RWPE2 (cell line): Measurements from ENCODE around the gene SIK3.

Source experiments
- ATAC-seq: fragments of 200-7000 bp; cut with Tn5 transposase; 3 replicates; pipeline ENCODE4 v1.9.1; 2021; ENCODE audit warnings: low read depth
- DNase-seq: peaks from one replicate; pipeline ENCODE4 v3.0.0-alpha.2; 2020; ENCODE audit warnings: low spot score
- H3K27ac ChIP-seq: fragments of 450-650 bp; 2 replicates; pipeline ENCODE4 v1.5.1; 2017; ENCODE audit warnings: mild to moderate bottlenecking; ENCODE audit not compliant: poor library complexity, severe bottlenecking
- H3K27me3 ChIP-seq: fragments of 250-450 bp; sonication (Bioruptor Pico); 2 replicates; pipeline ENCODE4 v1.5.1; 2021; ENCODE audit warnings: mild to moderate bottlenecking, moderate library complexity; ENCODE audit not compliant: insufficient read depth, poor library complexity, severe bottlenecking
- H3K36me3 ChIP-seq: fragments of 250-450 bp; sonication (Bioruptor Pico); 2 replicates; pipeline ENCODE4 v1.5.1; 2020; ENCODE audit warnings: low read depth, mild to moderate bottlenecking, moderate library complexity
- H3K4me1 ChIP-seq: fragments of 250-450 bp; sonication (Bioruptor Pico); 2 replicates; pipeline ENCODE4 v1.5.1; 2021; ENCODE audit warnings: mild to moderate bottlenecking, moderate library complexity; ENCODE audit not compliant: insufficient read depth, poor library complexity, severe bottlenecking
- H3K4me3 ChIP-seq: fragments of 250-450 bp; sonication (Bioruptor Pico); 2 replicates; pipeline ENCODE4 v1.5.1; 2021; ENCODE audit warnings: mild to moderate bottlenecking, moderate library complexity; ENCODE audit not compliant: severe bottlenecking
- H3K9me3 ChIP-seq: fragments of 250-450 bp; sonication (Bioruptor Pico); 2 replicates; pipeline ENCODE4 v1.5.1; 2021; ENCODE audit warnings: mild to moderate bottlenecking, moderate library complexity; ENCODE audit not compliant: severe bottlenecking
- CTCF ChIP-seq: fragments of 450-650 bp; IDR thresholded peaks from one replicate; pipeline ENCODE4 v1.5.1; 2017; ENCODE audit warnings: mild to moderate bottlenecking, moderate library complexity; ENCODE audit not compliant: poor library complexity, severe bottlenecking

SIK3 gene

DNA sequence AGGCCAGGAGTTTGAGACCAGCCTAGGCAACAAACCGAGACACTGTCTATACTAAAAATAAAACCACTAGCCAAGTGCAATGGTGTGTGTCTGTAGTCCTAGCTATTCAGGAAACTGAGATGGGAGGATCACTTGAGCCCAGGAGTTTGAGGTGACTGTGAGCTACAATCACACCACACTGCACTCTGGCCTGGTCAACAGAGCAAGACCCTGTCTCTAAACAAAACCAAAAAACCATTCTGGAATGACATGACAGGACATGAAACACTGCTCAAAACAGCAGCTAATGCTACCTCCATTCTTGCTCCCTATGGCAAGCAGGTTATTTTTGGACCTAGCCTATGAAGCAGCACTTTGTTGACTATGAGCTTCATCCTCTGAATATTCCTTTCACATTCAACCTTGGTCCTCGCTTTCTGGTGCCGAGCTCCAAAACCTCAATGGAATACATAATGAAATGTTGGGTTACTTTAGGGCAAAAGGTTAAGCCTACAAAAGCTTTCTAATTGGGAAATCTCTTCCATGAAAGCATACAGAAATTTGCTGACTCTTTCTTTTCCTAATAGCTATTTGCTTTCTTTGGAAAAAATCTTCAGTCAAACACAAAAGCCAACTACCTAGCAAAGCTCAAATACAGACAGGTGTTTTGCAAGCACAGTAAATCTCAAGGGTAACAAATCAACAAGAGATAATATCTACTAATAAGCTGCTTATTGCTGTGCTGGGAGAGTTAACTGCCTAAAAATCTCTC lies 21.1 kb downstream of the SIK3 start:
- ATAC-seq (no peak), DNase-seq (no peak)
- TF ChIP-seq CTCF, result no peak
- H3K9me3 ChIP-seq, result peaks cover 3% of the 10 kb centered on the region
- H3K27ac ChIP-seq, result no peak overlapping the region
- no peaks in the 10 kb centered on the region for H3K27me3 ChIP-seq
- H3K4me1 ChIP-seq, result peaks cover 32% of the 10 kb centered on the region
- no peaks in the 10 kb centered on the region for H3K36me3 ChIP-seq
- no peak overlapping the region for H3K4me3 ChIP-seq

- H3K4me1 ChIP-seq, result peaks cover 34% of the 10 kb centered on the region
- H3K27me3 ChIP-seq, result no peaks in the 10 kb centered on the region
- H3K4me3 ChIP-seq, result no peak overlapping the region
- ATAC-seq, result 0 out of 3 replicates have a peak, but pooled peaks have one; percentile 15
- TF ChIP-seq CTCF, result no peak
- H3K9me3 ChIP-seq, result peaks cover under 1% of the 10 kb centered on the region
- H3K36me3 ChIP-seq, result no peaks in the 10 kb centered on the region
- no peak for DNase-seq
- H3K27ac ChIP-seq, result no peak overlapping the region
These were observed 23.0 kb downstream of the SIK3 start for GRCh38 chr11:117075186-117075585.

DNA sequence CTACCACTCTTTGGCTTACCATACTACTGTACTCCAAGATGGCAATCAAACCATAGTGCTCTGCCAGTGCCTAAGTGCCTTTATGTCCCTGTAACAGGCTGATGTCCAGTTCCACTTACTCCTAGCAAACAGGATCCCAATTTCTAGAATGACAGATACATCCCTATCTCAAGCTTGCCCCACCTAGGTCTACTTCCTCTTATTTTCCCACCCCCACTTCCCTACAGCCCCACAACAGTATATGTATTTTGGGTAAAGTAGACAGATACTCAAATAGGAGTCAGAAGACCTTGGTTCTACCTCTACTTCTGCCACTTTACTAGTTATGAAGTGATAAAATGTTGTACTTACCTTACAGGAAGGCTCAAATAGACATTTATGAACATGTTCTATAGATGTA lies 24.1 kb downstream of the SIK3 start:
- no peak overlapping the region for H3K27ac ChIP-seq
- ATAC-seq (no peak), DNase-seq (no peak)
- peaks cover 34% of the 10 kb centered on the region for H3K4me1 ChIP-seq
- no peak for TF ChIP-seq CTCF
- H3K36me3 ChIP-seq, result no peaks in the 10 kb centered on the region
- no peak overlapping the region for H3K4me3 ChIP-seq
- H3K9me3 ChIP-seq, result no peaks in the 10 kb centered on the region
- no peaks in the 10 kb centered on the region for H3K27me3 ChIP-seq

GRCh38 chr11:117073539-117073938 lies 24.7 kb downstream of the SIK3 start:
- no peaks in the 10 kb centered on the region for H3K36me3 ChIP-seq
- no peaks in the 10 kb centered on the region for H3K9me3 ChIP-seq
- H3K27ac ChIP-seq, result no peak overlapping the region
- no peaks in the 10 kb centered on the region for H3K27me3 ChIP-seq
- ATAC-seq (no peak), DNase-seq (no peak)
- H3K4me1 ChIP-seq, result peaks cover 30% of the 10 kb centered on the region
- TF ChIP-seq CTCF, result no peak
- H3K4me3 ChIP-seq, result no peak overlapping the region
